Epithelial cell of proximal tubule (primary cell): ENCODE data around the gene ADARB2. TPM values are rescaled to one million over a fixed set of nuclear protein-coding genes. Genes with fewer than 3 reads are reported as not detected.

Experiments used
- DNase-seq: peaks from one replicate; pipeline ENCODE4 v3.0.0-alpha.2; 2011; ENCODE audit warnings: low read depth
- H3K4me3 ChIP-seq: 2 replicates; pipeline ENCODE4 v1.5.1; 2011; ENCODE audit warnings: low read depth, mild to moderate bottlenecking, low read length
- CTCF ChIP-seq: conservative IDR thresholded peaks from 2 replicates; pipeline ENCODE4 v1.5.1; 2012; ENCODE audit warnings: low read depth, mild to moderate bottlenecking, low read length
- total RNA-seq: library from RNA; depleted of rRNA; stranded (reverse); fragments of >200 nt; gene quantifications from 2 replicates; pipeline ENCODE4 v1.2.3, GENCODE V29; 2015

The ADARB2 gene
- total RNA-seq, 1 donor from 2014 or later = 0.63 TPM

GRCh38 chr10:1660815-1661214 lies 76.5 kb downstream of the ADARB2 start:
- no peak for TF ChIP-seq CTCF
- no peak overlapping the region for H3K4me3 ChIP-seq
- no peak for DNase-seq

DNA sequence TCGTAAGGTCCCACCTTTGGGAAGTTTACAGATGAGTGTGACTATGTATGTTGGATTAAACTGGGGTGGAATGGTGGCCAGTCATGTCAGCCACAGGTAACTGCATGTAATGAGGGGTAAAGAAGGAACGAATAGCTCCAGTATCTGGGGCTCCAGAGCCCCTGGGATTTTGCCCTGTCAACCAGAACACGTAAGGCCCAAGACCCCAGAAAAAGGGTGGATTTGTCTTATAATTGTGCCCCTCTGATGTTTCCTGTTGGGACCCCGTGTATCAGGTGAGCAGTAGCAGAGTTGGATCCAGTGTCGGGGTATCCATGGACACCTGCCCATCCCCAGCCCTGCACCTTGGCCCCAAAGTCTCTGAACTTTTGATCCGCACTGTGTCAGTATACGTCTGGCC lies 76.9 kb downstream of the ADARB2 start:
- no peak for TF ChIP-seq CTCF
- no peak for DNase-seq

DNA sequence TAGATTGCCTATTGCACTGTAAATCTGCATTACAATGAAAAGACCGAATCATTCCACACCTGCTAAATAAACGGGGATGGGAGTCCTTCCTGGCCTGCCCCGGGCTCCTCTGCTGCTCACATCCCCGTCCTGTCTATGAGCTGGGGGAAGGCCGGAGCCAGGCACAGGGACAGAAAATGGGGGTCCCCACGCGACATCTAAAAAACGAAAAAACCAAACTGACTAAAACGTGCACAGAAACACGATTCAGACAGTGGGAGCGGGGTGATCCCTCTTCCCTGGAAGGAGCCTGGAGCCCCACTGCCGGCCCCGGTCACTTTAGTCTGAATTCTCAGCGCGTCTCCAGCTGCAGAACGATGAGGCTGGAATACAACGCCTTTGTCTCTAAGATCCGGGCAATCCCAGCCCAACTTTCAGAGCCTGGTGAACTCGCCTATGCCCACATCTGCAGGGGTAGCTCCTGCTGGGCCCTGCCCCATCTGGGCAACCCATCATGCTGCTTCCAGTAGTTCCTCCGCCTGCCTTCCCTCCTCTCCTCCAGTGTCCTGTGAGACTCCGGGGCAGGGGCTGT lies 78.0 kb downstream of the ADARB2 start:
- DNase-seq = no peak
- TF ChIP-seq CTCF = no peak
- H3K4me3 ChIP-seq = no peak overlapping the region

More for the DNA sequence above, 76.9 kb downstream of the ADARB2 start:
- H3K4me3 ChIP-seq = no peak overlapping the region

GRCh38 chr10:1658658-1659057 lies 78.7 kb downstream of the ADARB2 start:
- no peak for TF ChIP-seq CTCF
- H3K4me3 ChIP-seq = no peak overlapping the region
- DNase-seq = no peak

DNA sequence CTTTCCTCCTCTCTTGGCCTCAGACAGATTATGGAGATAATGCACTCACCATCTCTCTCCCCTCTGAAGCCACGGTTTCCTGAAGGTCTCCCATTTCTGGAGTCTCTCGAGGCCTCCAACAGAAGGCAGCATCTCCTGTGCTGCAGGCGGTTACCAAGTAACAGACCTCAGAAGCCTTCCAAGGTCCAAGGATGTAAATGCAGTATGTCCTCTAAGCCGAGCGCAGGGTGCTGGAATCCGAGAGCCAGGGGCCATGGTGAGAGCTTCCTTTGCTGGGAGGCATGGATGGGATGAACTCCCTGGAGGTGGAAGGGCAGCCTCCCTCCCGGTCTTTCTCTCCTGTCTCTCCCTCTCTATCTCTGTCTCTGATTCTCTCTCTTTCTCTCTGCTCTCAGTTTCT lies 79.8 kb downstream of the ADARB2 start:
- TF ChIP-seq CTCF = no peak
- DNase-seq = no peak
- no peak overlapping the region for H3K4me3 ChIP-seq

- H3K4me3 ChIP-seq = no peak overlapping the region
- DNase-seq = no peak
- TF ChIP-seq CTCF = no peak
Measured at GRCh38 chr10:1655367-1655766, 82.0 kb downstream of the ADARB2 start.

- no peak overlapping the region for H3K4me3 ChIP-seq
- no peak for DNase-seq
- no peak for TF ChIP-seq CTCF
Measured at GRCh38 chr10:1654811-1655356, 82.4 kb downstream of the ADARB2 start.
